Lung (tissue), 12 donors: ENCODE measurements around the gene ZNF385A. TPM values are rescaled to one million over a fixed set of nuclear protein-coding genes. Genes with fewer than 3 reads are reported as not detected.

Source experiments
- ATAC-seq: fragments of 200-7000 bp; cut with Tn5 transposase; one replicate; pipeline ENCODE4 v1.9.1; 2020; ENCODE audit warnings: moderate number of reproducible peaks; ENCODE audit not compliant: insufficient read depth, low FRiP score
- DNase-seq, 3 donors: peaks; one replicate each; pipeline ENCODE4 v3.0.0-alpha.2; 2013 to 2017
- H3K27ac ChIP-seq, 2 donors: one replicate each; pipeline ENCODE4 v1.5.1; 2013; ENCODE audit warnings: mild to moderate bottlenecking in 2 of 2, moderate library complexity in 2 of 2, control low read depth in 1 of 2, inconsistent platforms in 1 of 2, low read depth in 1 of 2, low read length in 1 of 2
- H3K27me3 ChIP-seq, 3 donors: one replicate each; pipeline ENCODE4 v1.5.1; 2013; ENCODE audit warnings: low read length in 2 of 3; ENCODE audit not compliant: control insufficient read depth in 3 of 3, insufficient read depth in 3 of 3
- H3K36me3 ChIP-seq, 4 donors: one replicate each; pipeline ENCODE4 v1.5.1; 2013; ENCODE audit warnings: low read length in 4 of 4, mild to moderate bottlenecking in 1 of 4, moderate library complexity in 1 of 4; ENCODE audit not compliant: control insufficient read depth in 4 of 4, insufficient read depth in 4 of 4
- H3K4me1 ChIP-seq, 5 donors: one replicate each; pipeline ENCODE4 v1.5.1; 2013; ENCODE audit warnings: low read length in 5 of 5, mild to moderate bottlenecking in 2 of 5, moderate library complexity in 1 of 5; ENCODE audit not compliant: control insufficient read depth in 5 of 5, insufficient read depth in 5 of 5
- H3K4me3 ChIP-seq: one replicate; pipeline ENCODE4 v1.5.1; 2013; ENCODE audit warnings: mild to moderate bottlenecking, control low read depth, moderate library complexity
- H3K9ac ChIP-seq, 2 donors: one replicate each; pipeline ENCODE4 v1.5.1; 2013; ENCODE audit warnings: low read length in 2 of 2, control low read depth in 1 of 2; ENCODE audit not compliant: insufficient read depth in 1 of 2
- H3K9me3 ChIP-seq, 4 donors: one replicate each; pipeline ENCODE4 v1.5.1; 2013; ENCODE audit warnings: low read length in 3 of 4, mild to moderate bottlenecking in 1 of 4, moderate library complexity in 1 of 4; ENCODE audit not compliant: control insufficient read depth in 4 of 4, insufficient read depth in 3 of 4
- WGBS, 2 donors: extraction: QIAGEN DNeasy Blood & Tissue Kit; methylation state at CpG; one replicate each; pipeline ENCODE4 v1.1.7; 2013; 5-methylcytosine and 5-hydroxymethylcytosine counted together
- polyA plus RNA-seq, 2 donors: library from polyadenylated mRNA; stranded (reverse); fragments of 200-250 nt; gene quantifications; one replicate each; pipeline ENCODE4 v1.2.1, GENCODE V29; 2013
- total RNA-seq, 2 donors: library from RNA; depleted of rRNA in 1 of 2; stranded (reverse); fragments of >200 nt in 1 of 2; gene quantifications; one replicate each; pipeline ENCODE4 v1.2.1, GENCODE V29; 2014 to 2021
- TF ChIP-seq, protein P1 (sequence below): IDR thresholded peaks from 2 replicates; pipeline ENCODE4 v1.5.1; 2012; ENCODE audit warnings: mild to moderate bottlenecking; ENCODE audit errors: control extremely low read depth, extremely low read depth
- donor health status: control.
- donor health status: control.
- donor health status: Bipolar disorder and iron deficiency.
- donor health status: healthy.
- donor health status: DM: yes; HTN: yes; CAD: no.

The ZNF385A gene
- total and polyA plus RNA-seq, 4 donors = 7.6 to 26.1 (median 16.6) TPM

DNA sequence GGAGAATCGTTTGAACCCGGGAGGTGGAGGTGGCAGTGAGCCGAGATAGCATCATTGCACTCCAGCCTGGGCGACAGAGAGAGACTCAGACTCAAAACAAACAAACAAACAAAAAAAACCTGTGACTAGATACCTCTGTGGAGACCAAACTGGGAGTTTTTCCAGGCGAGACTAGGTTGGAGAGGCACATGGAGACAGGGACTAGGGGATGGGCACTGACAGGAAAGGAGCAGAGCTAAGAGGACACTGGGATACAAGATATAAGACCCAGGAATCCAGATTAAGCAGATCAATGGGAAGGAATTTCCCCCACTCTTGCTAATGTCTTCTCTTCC is 39.2 kb upstream of the ZNF385A start:
- Histone ChIP-seq H3K9me3 (no peaks in the 10 kb centered on the region), H3K9ac (no peak overlapping the region), H3K27ac (no peak overlapping the region), H3K4me1 (peaks cover 3 to 28% (median 25%) of the 10 kb centered on the region in 5 donors), H3K27me3 (peaks cover 0 to 9% (median 0%) of the 10 kb centered on the region in 3 donors), H3K36me3 (no peaks in the 10 kb centered on the region), H3K4me3 (no peak overlapping the region)
- no peak for ATAC-seq
- 76 to 89% methylated on average over 5 of the region's 5 CpGs for WGBS, 2 donors
- DNase-seq = no peak
- TF ChIP-seq, protein P1, sequence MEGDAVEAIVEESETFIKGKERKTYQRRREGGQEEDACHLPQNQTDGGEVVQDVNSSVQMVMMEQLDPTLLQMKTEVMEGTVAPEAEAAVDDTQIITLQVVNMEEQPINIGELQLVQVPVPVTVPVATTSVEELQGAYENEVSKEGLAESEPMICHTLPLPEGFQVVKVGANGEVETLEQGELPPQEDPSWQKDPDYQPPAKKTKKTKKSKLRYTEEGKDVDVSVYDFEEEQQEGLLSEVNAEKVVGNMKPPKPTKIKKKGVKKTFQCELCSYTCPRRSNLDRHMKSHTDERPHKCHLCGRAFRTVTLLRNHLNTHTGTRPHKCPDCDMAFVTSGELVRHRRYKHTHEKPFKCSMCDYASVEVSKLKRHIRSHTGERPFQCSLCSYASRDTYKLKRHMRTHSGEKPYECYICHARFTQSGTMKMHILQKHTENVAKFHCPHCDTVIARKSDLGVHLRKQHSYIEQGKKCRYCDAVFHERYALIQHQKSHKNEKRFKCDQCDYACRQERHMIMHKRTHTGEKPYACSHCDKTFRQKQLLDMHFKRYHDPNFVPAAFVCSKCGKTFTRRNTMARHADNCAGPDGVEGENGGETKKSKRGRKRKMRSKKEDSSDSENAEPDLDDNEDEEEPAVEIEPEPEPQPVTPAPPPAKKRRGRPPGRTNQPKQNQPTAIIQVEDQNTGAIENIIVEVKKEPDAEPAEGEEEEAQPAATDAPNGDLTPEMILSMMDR = no peak

GRCh38 chr12:54421879-54422250 is 37.3 kb upstream of the ZNF385A start:
- H3K4me1 ChIP-seq = peaks cover 4 to 26% (median 16%) of the 10 kb centered on the region in 5 donors
- H3K27me3 ChIP-seq = peaks cover 0 to 12% (median 0%) of the 10 kb centered on the region in 3 donors
- DNase-seq = no peak
- peaks cover 0 to under 1% (median 0%) of the 10 kb centered on the region in 4 donors for H3K36me3 ChIP-seq
- TF ChIP-seq, protein P1 = no peak
- H3K27ac ChIP-seq = peak overlapping the region in 1 of 2 donors; percentile 94
- WGBS, 2 donors = 71 to 73% methylated on average over 2 of the region's 2 CpGs
- H3K9ac ChIP-seq = no peak overlapping the region
- H3K9me3 ChIP-seq = no peaks in the 10 kb centered on the region
- ATAC-seq = no peak
- H3K4me3 ChIP-seq = no peak overlapping the region

GRCh38 chr12:54421175-54421878 is 36.8 kb upstream of the ZNF385A start:
- 56 to 61% methylated on average over 4 of the region's 4 CpGs for WGBS, 2 donors
- ATAC-seq (no peak), DNase-seq (no peak)
- peaks cover 0 to 3% (median 0%) of the 10 kb centered on the region in 4 donors for H3K36me3 ChIP-seq
- no peaks in the 10 kb centered on the region for H3K9me3 ChIP-seq
- H3K4me3 ChIP-seq = no peak overlapping the region
- TF ChIP-seq, protein P1 = no peak
- no peak overlapping the region for H3K9ac ChIP-seq
- peaks cover 4 to 27% (median 15%) of the 10 kb centered on the region in 5 donors for H3K4me1 ChIP-seq
- H3K27me3 ChIP-seq = peaks cover 0 to 12% (median 0%) of the 10 kb centered on the region in 3 donors
- peak overlapping the region; percentile 94 to 99 for H3K27ac ChIP-seq
